Common myeloid progenitor, CD34-positive (primary cell): Measurements from ENCODE around the gene CRTAP.
"Not testable (repeated sequence)": the region's sequence is repeated elsewhere in the genome, so short reads cannot be mapped to it uniquely, and the experiment has no call there.

Experiments
- CTCF ChIA-PET: fragments of 350-600 bp; sonication (Branson Sonifier 250); formaldehyde crosslinking; loops from one replicate; lab custom pipeline; 2021; ENCODE audit warnings: antibody characterized with exemption; lab: Charles Lee
- POLR2A ChIA-PET: fragments of 350-600 bp; sonication (Branson Sonifier 250); formaldehyde crosslinking; loops from one replicate; lab custom pipeline; 2021; ENCODE audit warnings: antibody characterized with exemption; lab: Charles Lee
- DNase-seq, 3 donors: peaks; one replicate each; pipeline versions ENCODE4 v3.0.0 to v3.0.0-alpha.2; 2013
- H3K27ac ChIP-seq, 2 experiments: 1 replicate in 1 of 2; 2 replicates in 1 of 2; pipeline ENCODE4 v1.7.0; 2013; ENCODE audit warnings: inconsistent platforms in 2 of 2, low read length in 2 of 2, mild to moderate bottlenecking in 2 of 2, low read depth in 1 of 2, moderate library complexity in 1 of 2; ENCODE audit not compliant: severe bottlenecking in 2 of 2, insufficient read depth in 1 of 2, poor library complexity in 1 of 2
- H3K27me3 ChIP-seq, 5 experiments: replicated peaks in 2 of 5; 1 replicate in 3 of 5; 2 replicates in 2 of 5; pipeline versions ENCODE4 v1.6.1 to v1.7.0; 2013; ENCODE audit warnings: low read length in 4 of 5, mild to moderate bottlenecking in 2 of 5, moderate library complexity in 2 of 5, inconsistent platforms in 1 of 5; ENCODE audit not compliant: insufficient read depth in 5 of 5, control insufficient read depth in 4 of 5
- H3K36me3 ChIP-seq, 4 experiments: 1 replicate in 2 of 4; 2 replicates in 2 of 4; pipeline versions ENCODE4 v1.6.1 to v1.7.0; 2013; ENCODE audit warnings: low read length in 3 of 4, control low read depth in 1 of 4, mild to moderate bottlenecking in 1 of 4; ENCODE audit not compliant: control insufficient read depth in 4 of 4, insufficient read depth in 4 of 4
- H3K4me1 ChIP-seq, 4 experiments: 1 replicate in 3 of 4; 2 replicates in 1 of 4; pipeline versions ENCODE4 v1.6.1 to v1.7.1; 2013; ENCODE audit warnings: low read length in 3 of 4, mild to moderate bottlenecking in 3 of 4, control low read depth in 1 of 4, inconsistent platforms in 1 of 4, moderate library complexity in 1 of 4; ENCODE audit not compliant: control insufficient read depth in 4 of 4, insufficient read depth in 4 of 4; ENCODE audit errors: control extremely low read depth in 1 of 4
- H3K4me3 ChIP-seq, 7 experiments: 1 replicate in 4 of 7; 2 replicates in 3 of 7; pipeline versions ENCODE4 v1.5.1 to v1.7.0; 2013; ENCODE audit warnings: mild to moderate bottlenecking in 7 of 7, low read length in 6 of 7, moderate library complexity in 6 of 7, inconsistent platforms in 2 of 7, low read depth in 2 of 7, control low read depth in 1 of 7; ENCODE audit not compliant: insufficient read depth in 4 of 7, control insufficient read depth in 1 of 7; ENCODE audit errors: extremely low read depth in 1 of 7
- H3K9me3 ChIP-seq, 5 experiments: 1 replicate in 4 of 5; 2 replicates in 1 of 5; pipeline versions ENCODE4 v1.6.1 to v1.7.1; 2013; ENCODE audit warnings: low read length in 4 of 5, mild to moderate bottlenecking in 2 of 5, inconsistent platforms in 1 of 5, low read depth in 1 of 5, moderate library complexity in 1 of 5; ENCODE audit not compliant: control insufficient read depth in 4 of 5, insufficient read depth in 2 of 5; ENCODE audit errors: control extremely low read depth in 1 of 5
- WGBS: methylation state at CpG from one replicate; pipeline ENCODE4 v1.1.5; 2013; ENCODE audit not compliant: insufficient coverage; 5-methylcytosine and 5-hydroxymethylcytosine counted together

The CRTAP gene

GRCh38 chr3:33105341-33105948 is 8.4 kb upstream of the CRTAP start:
- H3K27ac ChIP-seq = no peak overlapping the region
- H3K4me3 ChIP-seq = no peak overlapping the region
- POLR2A ChIA-PET = no interaction called here
- WGBS = 68% methylated on average over 2 of the region's 3 CpGs
- no peak for DNase-seq
- no peaks in the 10 kb centered on the region for H3K27me3 ChIP-seq
- H3K36me3 ChIP-seq = no peaks in the 10 kb centered on the region
- CTCF ChIA-PET = interaction anchor here (2.0 kb wide), 1 partner anchor 9 kb away, joined by 7 read pairs; the partner anchor contains the start of gene CRTAP
- H3K9me3 ChIP-seq = no peaks in the 10 kb centered on the region
- peaks cover 0 to 9% (median 2%) of the 10 kb centered on the region in 4 experiments for H3K4me1 ChIP-seq

DNA sequence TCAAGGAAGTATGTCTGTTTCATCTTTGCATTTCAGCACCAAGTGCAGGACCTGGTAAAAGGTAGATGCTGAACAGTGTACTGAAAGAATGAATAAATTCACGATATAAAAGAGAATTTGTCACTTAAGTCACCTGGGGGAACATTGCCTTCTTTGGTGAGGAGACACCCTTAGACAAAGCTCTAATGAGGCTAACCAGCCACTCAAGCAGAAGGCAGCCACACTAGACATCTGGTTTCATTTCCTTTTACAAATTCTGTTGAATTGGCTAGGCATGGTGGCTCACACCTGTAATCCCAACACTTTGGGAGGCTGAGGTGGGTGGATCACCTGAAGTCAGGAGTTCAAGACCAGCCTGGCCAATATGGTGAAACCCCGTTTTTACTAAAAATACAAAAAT is 7.0 kb upstream of the CRTAP start:
- H3K27ac ChIP-seq, POLR2A ChIA-PET, H3K9me3 ChIP-seq, H3K36me3 ChIP-seq, H3K4me3 ChIP-seq, DNase-seq, H3K27me3 ChIP-seq: not testable (repeated sequence)
- 90% methylated on average over 1 of the region's 2 CpGs for WGBS
- CTCF ChIA-PET = interaction anchor here (1.0 to 1.4 kb wide), 4 partner anchors 8 to 22 kb away, joined by 3 to 4 read pairs (median 4); no protein-coding TSS in a partner anchor
- H3K4me1 ChIP-seq = peaks cover 4 to 16% (median 10%) of the 10 kb centered on the region in 4 experiments

GRCh38 chr3:33111581-33111980 is 2.2 kb upstream of the CRTAP start:
- WGBS = 87% methylated on average over 3 of the region's 8 CpGs
- no peaks in the 10 kb centered on the region for H3K36me3 ChIP-seq
- peak in 2 of 3 donors; percentile 18 to 24 for DNase-seq
- H3K27ac ChIP-seq = no peak overlapping the region
- H3K9me3 ChIP-seq = peaks cover 0 to 2% (median 0%) of the 10 kb centered on the region in 5 experiments
- POLR2A ChIA-PET = no interaction called here
- peaks cover 16 to 37% (median 25%) of the 10 kb centered on the region in 4 experiments for H3K4me1 ChIP-seq
- CTCF ChIA-PET = interaction anchor here (1.2 kb wide), 1 partner anchor 12 kb away, joined by 4 read pairs; no protein-coding TSS in a partner anchor
- no peak overlapping the region for H3K4me3 ChIP-seq
- no peaks in the 10 kb centered on the region for H3K27me3 ChIP-seq

- Histone ChIP-seq H3K4me1 (peaks cover 16 to 37% (median 25%) of the 10 kb centered on the region in 4 experiments), H3K27me3 (no peaks in the 10 kb centered on the region), H3K9me3 (peaks cover 0 to 2% (median 0%) of the 10 kb centered on the region in 5 experiments), H3K27ac (peak overlapping the region in 1 of 2 experiments; percentile 90), H3K4me3 (peak overlapping the region in 6 of 7 experiments; percentile 47 to 93 (median 84)), H3K36me3 (peaks cover 0 to 24% (median 7%) of the 10 kb centered on the region in 4 experiments)
- WGBS = 45% methylated on average over 10 of the region's 14 CpGs
- no peak for DNase-seq
- ChIA-PET CTCF (interaction anchor here (1.0 to 2.5 kb wide), 5 partner anchors 9 to 258 kb away, joined by 3 to 8 read pairs (median 6); no protein-coding TSS in a partner anchor), POLR2A (interaction anchor here (1.5 kb wide), 1 partner anchor 19 kb away, joined by 3 read pairs; no protein-coding TSS in a partner anchor)
These were observed 809 bp downstream of the CRTAP start for GRCh38 chr3:33114622-33115023.

- peak; percentile 67 to 88 (median 81) for DNase-seq
- peaks cover 16 to 37% (median 25%) of the 10 kb centered on the region in 4 experiments for H3K4me1 ChIP-seq
- no peaks in the 10 kb centered on the region for H3K27me3 ChIP-seq
- H3K9me3 ChIP-seq = peaks cover 0 to 2% (median 0%) of the 10 kb centered on the region in 5 experiments
- peak overlapping the region in 6 of 7 experiments; percentile 13 to 93 (median 84) for H3K4me3 ChIP-seq
- H3K27ac ChIP-seq = peak overlapping the region; percentile 25 to 90
- 30% methylated on average over 10 of the region's 13 CpGs for WGBS
- CTCF ChIA-PET = interaction anchor here (1.0 to 2.5 kb wide), 3 partner anchors 14 to 258 kb away, joined by 3 to 8 read pairs (median 6); no protein-coding TSS in a partner anchor
- POLR2A ChIA-PET = interaction anchor here (1.5 kb wide), 1 partner anchor 19 kb away, joined by 3 read pairs; no protein-coding TSS in a partner anchor
- H3K36me3 ChIP-seq = peaks cover 0 to 25% (median 9%) of the 10 kb centered on the region in 4 experiments
These were observed 1.4 kb downstream of the CRTAP start for GRCh38 chr3:33115024-33115768.

DNA sequence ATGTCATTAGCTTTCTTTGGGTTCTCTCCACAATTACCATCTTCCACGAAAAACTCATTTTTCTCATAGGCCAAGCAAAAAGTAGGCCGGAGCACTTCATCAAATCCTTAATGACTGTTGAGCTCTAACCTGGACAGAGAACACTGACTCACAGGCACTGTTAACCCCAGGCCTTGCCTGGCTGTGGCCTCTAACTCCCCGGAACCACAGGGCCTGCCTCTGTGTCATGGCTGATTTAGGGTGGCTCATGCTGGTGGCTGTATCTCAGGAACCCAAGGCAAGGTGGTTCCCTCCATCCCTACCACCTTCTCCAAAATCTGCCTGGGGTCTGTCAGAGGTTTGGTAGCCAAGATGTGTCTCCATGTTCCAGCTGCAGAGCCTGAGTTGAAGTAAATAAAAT is 3.6 kb downstream of the CRTAP start:
- POLR2A ChIA-PET = no interaction called here
- Histone ChIP-seq H3K27ac (no peak overlapping the region), H3K9me3 (no peaks in the 10 kb centered on the region), H3K4me3 (no peak overlapping the region), H3K36me3 (peaks cover 0 to 43% (median 21%) of the 10 kb centered on the region in 4 experiments), H3K4me1 (peaks cover 11 to 26% (median 18%) of the 10 kb centered on the region in 4 experiments), H3K27me3 (no peaks in the 10 kb centered on the region)
- no peak for DNase-seq
- CTCF ChIA-PET = interaction anchor here (0.7 to 2.5 kb wide), 3 partner anchors 47 to 256 kb away, joined by 3 to 6 read pairs (median 4); no protein-coding TSS in a partner anchor
- WGBS = 100% methylated on average over 3 of the region's 3 CpGs
